Activated naive CD4-positive, alpha-beta T cell treated with anti-CD3 and anti-CD28 coated beads, Interleukin-2, amount 10 ng/mL, durations not matched to agents 7 days and 5 days (primary cell): ENCODE measurements around the gene SOSTDC1.
"Not testable (repeated sequence)": the region's sequence is repeated elsewhere in the genome, so short reads cannot be mapped to it uniquely, and the experiment has no call there.

Experiments used
- CTCF ChIA-PET: fragments of 350-600 bp; sonication (Branson Sonifier 250); formaldehyde crosslinking; loops from one replicate; lab custom pipeline; 2021; ENCODE audit warnings: antibody characterized with exemption; lab: Charles Lee
- DNase-seq: peaks from one replicate; pipeline ENCODE4 v3.0.0-alpha.2; 2020
- H3K27ac Mint-ChIP-seq: one replicate; pipeline ENCODE4 v1.8.0; 2021; ENCODE audit warnings: mild to moderate bottlenecking, moderate library complexity, mixed read lengths
- H3K27me3 Mint-ChIP-seq: one replicate; pipeline ENCODE4 v1.8.0; 2021; ENCODE audit warnings: mild to moderate bottlenecking, mixed read lengths
- H3K36me3 Mint-ChIP-seq: one replicate; pipeline ENCODE4 v1.8.0; 2021; ENCODE audit warnings: mixed read lengths
- H3K4me1 Mint-ChIP-seq: one replicate; pipeline ENCODE4 v1.8.0; 2021; ENCODE audit warnings: mixed read lengths
- H3K4me3 Mint-ChIP-seq: one replicate; pipeline ENCODE4 v1.8.0; 2021; ENCODE audit warnings: mild to moderate bottlenecking, moderate library complexity, mixed read lengths
- H3K9me3 Mint-ChIP-seq: one replicate; pipeline ENCODE4 v1.8.0; 2021; ENCODE audit warnings: mixed read lengths

Gene SOSTDC1

GRCh38 chr7:16491148-16491547 is 25.6 kb upstream of the SOSTDC1 start:
- CTCF ChIA-PET, result interaction anchor here (0.6 kb wide), 1 partner anchor 48 kb away, joined by 4 read pairs; no protein-coding TSS in a partner anchor
- Mint-ChIP-seq H3K4me3 (no peak overlapping the region), H3K9me3 (no peaks in the 10 kb centered on the region), H3K4me1 (peaks cover 7% of the 10 kb centered on the region), H3K36me3 (no peaks in the 10 kb centered on the region), H3K27me3 (no peaks in the 10 kb centered on the region), H3K27ac (no peak overlapping the region)
- DNase-seq, result no peak

GRCh38 chr7:16484453-16485158 is 19.1 kb upstream of the SOSTDC1 start:
- no peaks in the 10 kb centered on the region for H3K36me3 Mint-ChIP-seq
- CTCF ChIA-PET, result no interaction called here
- no peak overlapping the region for H3K4me3 Mint-ChIP-seq
- no peak for DNase-seq
- H3K9me3 Mint-ChIP-seq, result no peaks in the 10 kb centered on the region
- H3K4me1 Mint-ChIP-seq, result no peaks in the 10 kb centered on the region
- H3K27me3 Mint-ChIP-seq, result no peaks in the 10 kb centered on the region
- no peak overlapping the region for H3K27ac Mint-ChIP-seq

GRCh38 chr7:16479591-16479990 is 14.1 kb upstream of the SOSTDC1 start:
- no peak overlapping the region for H3K4me3 Mint-ChIP-seq
- no peaks in the 10 kb centered on the region for H3K9me3 Mint-ChIP-seq
- no peak for DNase-seq
- no peaks in the 10 kb centered on the region for H3K36me3 Mint-ChIP-seq
- H3K27ac Mint-ChIP-seq, result no peak overlapping the region
- no peaks in the 10 kb centered on the region for H3K4me1 Mint-ChIP-seq
- CTCF ChIA-PET, result no interaction called here
- no peaks in the 10 kb centered on the region for H3K27me3 Mint-ChIP-seq

- H3K4me1 Mint-ChIP-seq, result no peaks in the 10 kb centered on the region
- no peak overlapping the region for H3K27ac Mint-ChIP-seq
- H3K27me3 Mint-ChIP-seq, result no peaks in the 10 kb centered on the region
- no peaks in the 10 kb centered on the region for H3K36me3 Mint-ChIP-seq
- CTCF ChIA-PET, result no interaction called here
- no peak for DNase-seq
- H3K9me3 Mint-ChIP-seq, result no peaks in the 10 kb centered on the region
- no peak overlapping the region for H3K4me3 Mint-ChIP-seq
Observed at GRCh38 chr7:16479161-16479560, 13.6 kb upstream of the SOSTDC1 start.

DNA sequence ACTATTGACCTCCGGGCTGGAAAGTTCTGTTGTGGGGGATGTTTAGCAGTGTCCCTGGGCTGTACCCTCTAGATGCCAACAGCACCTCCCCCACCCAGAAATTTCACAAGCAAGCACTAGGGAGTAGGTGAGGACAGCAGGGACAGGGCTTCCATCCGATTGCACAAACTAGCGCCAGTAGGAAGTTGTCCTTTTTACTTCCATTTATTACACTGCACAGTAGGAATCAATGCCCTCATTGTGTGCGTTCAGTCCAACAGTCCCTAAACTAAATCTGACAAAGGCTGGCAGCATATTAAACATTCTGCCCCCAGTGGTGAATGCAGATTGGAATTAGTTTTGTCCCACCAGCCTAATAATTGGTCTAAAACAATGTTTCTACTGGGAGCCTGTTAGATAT is 6.4 kb upstream of the SOSTDC1 start:
- Mint-ChIP-seq H3K36me3 (no peaks in the 10 kb centered on the region), H3K4me3 (no peak overlapping the region), H3K27ac (no peak overlapping the region), H3K4me1 (no peaks in the 10 kb centered on the region), H3K9me3 (no peaks in the 10 kb centered on the region), H3K27me3 (no peaks in the 10 kb centered on the region)
- DNase-seq, result no peak
- CTCF ChIA-PET, result no interaction called here

- H3K9me3 Mint-ChIP-seq, result no peaks in the 10 kb centered on the region
- H3K36me3 Mint-ChIP-seq, result no peaks in the 10 kb centered on the region
- no peaks in the 10 kb centered on the region for H3K27me3 Mint-ChIP-seq
- no peak overlapping the region for H3K4me3 Mint-ChIP-seq
- CTCF ChIA-PET, result no interaction called here
- H3K4me1 Mint-ChIP-seq, result no peaks in the 10 kb centered on the region
- no peak overlapping the region for H3K27ac Mint-ChIP-seq
- DNase-seq, result no peak
Observed at GRCh38 chr7:16463949-16464715, 1.4 kb downstream of the SOSTDC1 start.

GRCh38 chr7:16463520-16463919 is 2.0 kb downstream of the SOSTDC1 start:
- no peaks in the 10 kb centered on the region for H3K4me1 Mint-ChIP-seq
- no peaks in the 10 kb centered on the region for H3K36me3 Mint-ChIP-seq
- H3K27ac Mint-ChIP-seq, result no peak overlapping the region
- H3K27me3 Mint-ChIP-seq, result no peaks in the 10 kb centered on the region
- no peaks in the 10 kb centered on the region for H3K9me3 Mint-ChIP-seq
- CTCF ChIA-PET, result no interaction called here
- H3K4me3 Mint-ChIP-seq, result no peak overlapping the region
- DNase-seq, result no peak

GRCh38 chr7:16462431-16462889 is 3.1 kb downstream of the SOSTDC1 start:
- Mint-ChIP-seq H3K36me3 (no peaks in the 10 kb centered on the region), H3K27ac (no peak overlapping the region), H3K4me3 (no peak overlapping the region), H3K9me3 (no peaks in the 10 kb centered on the region), H3K4me1 (no peaks in the 10 kb centered on the region), H3K27me3 (no peaks in the 10 kb centered on the region)
- CTCF ChIA-PET, result no interaction called here
- no peak for DNase-seq

- no peaks in the 10 kb centered on the region for H3K9me3 Mint-ChIP-seq
- no peak for DNase-seq
- H3K36me3 Mint-ChIP-seq, result no peaks in the 10 kb centered on the region
- no peak overlapping the region for H3K27ac Mint-ChIP-seq
- no peaks in the 10 kb centered on the region for H3K4me1 Mint-ChIP-seq
- H3K27me3 Mint-ChIP-seq, result no peaks in the 10 kb centered on the region
- CTCF ChIA-PET, result no interaction called here
- no peak overlapping the region for H3K4me3 Mint-ChIP-seq
Observed at GRCh38 chr7:16460789-16461493, 4.6 kb downstream of the SOSTDC1 start.

DNA sequence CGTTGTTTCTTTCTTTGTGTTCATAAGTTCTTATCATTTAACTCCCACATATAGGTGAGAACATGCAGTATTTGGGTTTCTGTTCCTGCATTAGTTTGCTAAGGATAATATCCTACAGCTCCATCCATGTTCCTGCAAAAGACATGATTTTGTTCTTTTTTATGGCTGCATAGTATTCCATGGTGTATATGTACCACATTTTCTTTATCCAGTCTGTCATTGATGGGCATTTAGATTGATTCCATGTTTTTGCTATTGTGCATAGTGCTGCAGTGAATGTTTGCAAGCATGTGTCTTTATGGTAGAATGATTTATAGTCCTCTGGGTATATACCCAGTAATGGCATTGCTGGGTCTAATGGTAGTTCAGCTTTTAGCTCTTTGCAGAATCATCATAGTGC is 9.2 kb downstream of the SOSTDC1 start:
- H3K4me3 Mint-ChIP-seq, H3K4me1 Mint-ChIP-seq, H3K9me3 Mint-ChIP-seq, H3K36me3 Mint-ChIP-seq, DNase-seq, CTCF ChIA-PET, H3K27ac Mint-ChIP-seq, H3K27me3 Mint-ChIP-seq: not testable (repeated sequence)

GRCh38 chr7:16455591-16455990 is 9.9 kb downstream of the SOSTDC1 start:
- no peak overlapping the region for H3K27ac Mint-ChIP-seq
- CTCF ChIA-PET, result no interaction called here
- no peak for DNase-seq
- H3K36me3 Mint-ChIP-seq, result no peaks in the 10 kb centered on the region
- H3K9me3 Mint-ChIP-seq, result no peaks in the 10 kb centered on the region
- peaks cover 5% of the 10 kb centered on the region for H3K27me3 Mint-ChIP-seq
- peaks cover 4% of the 10 kb centered on the region for H3K4me1 Mint-ChIP-seq
- no peak overlapping the region for H3K4me3 Mint-ChIP-seq

- no peak for DNase-seq
- Mint-ChIP-seq H3K4me1 (no peaks in the 10 kb centered on the region), H3K36me3 (no peaks in the 10 kb centered on the region), H3K27me3 (peaks cover 5% of the 10 kb centered on the region), H3K4me3 (no peak overlapping the region), H3K27ac (no peak overlapping the region), H3K9me3 (no peaks in the 10 kb centered on the region)
- CTCF ChIA-PET, result interaction anchor here (1.4 kb wide), 1 partner anchor 18 kb away, joined by 4 read pairs; no protein-coding TSS in a partner anchor
Observed at GRCh38 chr7:16450366-16450765, 15.2 kb downstream of the SOSTDC1 start.

GRCh38 chr7:16447876-16448275 is 17.7 kb downstream of the SOSTDC1 start:
- Mint-ChIP-seq H3K36me3 (no peaks in the 10 kb centered on the region), H3K4me1 (no peaks in the 10 kb centered on the region)

GRCh38 chr7:16446508-16446907 is 19.0 kb downstream of the SOSTDC1 start:
- no peaks in the 10 kb centered on the region for H3K4me1 Mint-ChIP-seq
- CTCF ChIA-PET, result no interaction called here
- DNase-seq, result no peak
- H3K4me3 Mint-ChIP-seq, result no peak overlapping the region
- H3K27ac Mint-ChIP-seq, result no peak overlapping the region
- H3K36me3 Mint-ChIP-seq, result no peaks in the 10 kb centered on the region
- no peaks in the 10 kb centered on the region for H3K9me3 Mint-ChIP-seq
- H3K27me3 Mint-ChIP-seq, result no peaks in the 10 kb centered on the region

More at GRCh38 chr7:16447876-16448275, 17.7 kb downstream of the SOSTDC1 start:
- CTCF ChIA-PET, result interaction anchor here (1.1 kb wide), 1 partner anchor 14 kb away, joined by 3 read pairs; no protein-coding TSS in a partner anchor
- H3K27me3 Mint-ChIP-seq, result peaks cover 5% of the 10 kb centered on the region
- H3K9me3 Mint-ChIP-seq, result no peaks in the 10 kb centered on the region
- no peak overlapping the region for H3K27ac Mint-ChIP-seq
- no peak overlapping the region for H3K4me3 Mint-ChIP-seq
- no peak for DNase-seq
